CD4-positive, alpha-beta T cell (primary cell): ENCODE data around the gene LAT. TPM values are rescaled to one million over a fixed set of nuclear protein-coding genes. Genes with fewer than 3 reads are reported as not detected.

Experiments
- ATAC-seq: fragments of 200-7000 bp; cut with Tn5 transposase; one replicate; pipeline ENCODE4 v1.10.0; 2022; ENCODE audit warnings: mild to moderate bottlenecking; ENCODE audit not compliant: poor library complexity
- CTCF ChIA-PET: fragments of 350-600 bp; sonication (Branson Sonifier 250); formaldehyde crosslinking; loops from one replicate; lab custom pipeline; 2021; ENCODE audit warnings: antibody characterized with exemption, inconsistent platforms; lab: Charles Lee
- POLR2A ChIA-PET: fragments of 350-600 bp; sonication (Branson Sonifier 250); formaldehyde crosslinking; loops from one replicate; lab custom pipeline; 2021; ENCODE audit warnings: antibody characterized with exemption, inconsistent platforms; lab: Charles Lee
- DNase-seq, 14 experiments: peaks; one replicate each; pipeline ENCODE4 v3.0.0-alpha.2; 2013 to 2020; ENCODE audit warnings: mixed read lengths in 2 of 14
- H3K27ac ChIP-seq, 2 donors: one replicate each; pipeline versions ENCODE4 v1.5.1 to v1.7.0; 2013; ENCODE audit warnings: low read length in 2 of 2, low read depth in 1 of 2, mild to moderate bottlenecking in 1 of 2
- H3K27me3 ChIP-seq, 2 experiments: 1 replicate in 1 of 2; 2 replicates in 1 of 2; pipeline versions ENCODE4 v1.6.1 to v1.7.0; 2013; ENCODE audit warnings: low read length in 2 of 2, control low read depth in 1 of 2, mild to moderate bottlenecking in 1 of 2, moderate library complexity in 1 of 2; ENCODE audit not compliant: insufficient read depth in 2 of 2, control insufficient read depth in 1 of 2
- H3K36me3 ChIP-seq: one replicate; pipeline ENCODE4 v1.6.1; 2013; ENCODE audit warnings: low read length, control low read depth; ENCODE audit not compliant: insufficient read depth
- H3K4me1 ChIP-seq: one replicate; pipeline ENCODE4 v1.6.1; 2013; ENCODE audit warnings: low read length, control low read depth; ENCODE audit not compliant: insufficient read depth
- H3K4me3 ChIP-seq: one replicate; pipeline ENCODE4 v1.5.1; 2013; ENCODE audit warnings: mild to moderate bottlenecking, low read length, moderate library complexity
- H3K9me3 ChIP-seq, 2 experiments: 1 replicate in 1 of 2; 2 replicates in 1 of 2; pipeline versions ENCODE4 v1.6.1 to v1.7.0; 2013; ENCODE audit warnings: low read length in 2 of 2, mild to moderate bottlenecking in 2 of 2, control low read depth in 1 of 2, moderate library complexity in 1 of 2; ENCODE audit not compliant: control insufficient read depth in 1 of 2, insufficient read depth in 1 of 2
- H3K27ac Mint-ChIP-seq: one replicate; pipeline ENCODE4 v1.8.0; 2020; ENCODE audit warnings: mixed read lengths
- H3K27me3 Mint-ChIP-seq: one replicate; pipeline ENCODE4 v1.8.0; 2021; ENCODE audit warnings: mixed read lengths
- H3K36me3 Mint-ChIP-seq: one replicate; pipeline ENCODE4 v1.8.0; 2021; ENCODE audit warnings: low read depth, mixed read lengths
- H3K4me1 Mint-ChIP-seq: one replicate; pipeline ENCODE4 v1.8.0; 2021; ENCODE audit warnings: low read depth, mixed read lengths
- H3K4me3 Mint-ChIP-seq: one replicate; pipeline ENCODE4 v1.8.0; 2020; ENCODE audit warnings: mild to moderate bottlenecking, mixed read lengths
- H3K9me3 Mint-ChIP-seq: one replicate; pipeline ENCODE4 v1.8.0; 2020; ENCODE audit warnings: mixed read lengths
- intact Hi-C, 2 experiments: fragments of 100-400 bp; cut with DNase I in 1 of 2; cut with micrococcal nuclease in 1 of 2; formaldehyde crosslinking; loops; one replicate each; pipeline versions ENCODE4 v1.15.1 to v1.9.0; 2023 to 2025; cut with DNase I, micrococcal nuclease
- total RNA-seq, 174 experiments: library from RNA in 2 of 174; stranded (reverse) in 2 of 174; gene quantifications; one replicate each; pipeline ENCODE4 v1.2.3 and lab custom pipeline; 2021 to 2026
- TF ChIP-seq, protein P1 (sequence below): fragments of 200-600 bp; IDR thresholded peaks from one replicate; pipeline ENCODE4 v1.8.0; 2022; ENCODE audit warnings: antibody characterized with exemption, mild to moderate bottlenecking

Gene LAT
- total RNA-seq, 2 experiments from 2014 or later = 156 to 160 TPM

DNA sequence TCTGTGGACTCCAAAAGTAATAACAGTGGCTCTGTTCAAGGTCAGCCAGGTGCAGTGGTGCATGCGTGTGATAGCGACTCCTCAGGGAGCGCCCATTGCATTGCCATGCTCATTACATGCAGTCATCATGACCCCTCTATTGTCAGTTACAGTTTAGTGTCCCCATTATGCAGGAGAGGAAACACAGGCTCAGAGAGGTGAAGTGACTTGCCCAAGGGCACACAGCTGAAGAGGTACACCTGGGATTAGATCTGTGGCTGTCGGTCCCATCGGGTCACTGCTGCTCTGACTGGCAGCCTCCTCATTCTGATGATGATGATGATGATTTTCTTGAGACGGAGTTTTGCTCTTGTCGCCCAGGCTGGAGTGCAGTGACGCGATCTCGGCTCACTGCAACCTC, 7.6 kb downstream of the LAT start:
- Mint-ChIP-seq H3K4me1 (peaks cover 50% of the 10 kb centered on the region), H3K9me3 (peaks cover 1% of the 10 kb centered on the region), H3K27ac (peak overlapping the region; percentile 100), H3K4me3 (peak overlapping the region; percentile 1), H3K36me3 (peaks cover 41% of the 10 kb centered on the region), H3K27me3 (no peaks in the 10 kb centered on the region)
- TF ChIP-seq, protein P1, sequence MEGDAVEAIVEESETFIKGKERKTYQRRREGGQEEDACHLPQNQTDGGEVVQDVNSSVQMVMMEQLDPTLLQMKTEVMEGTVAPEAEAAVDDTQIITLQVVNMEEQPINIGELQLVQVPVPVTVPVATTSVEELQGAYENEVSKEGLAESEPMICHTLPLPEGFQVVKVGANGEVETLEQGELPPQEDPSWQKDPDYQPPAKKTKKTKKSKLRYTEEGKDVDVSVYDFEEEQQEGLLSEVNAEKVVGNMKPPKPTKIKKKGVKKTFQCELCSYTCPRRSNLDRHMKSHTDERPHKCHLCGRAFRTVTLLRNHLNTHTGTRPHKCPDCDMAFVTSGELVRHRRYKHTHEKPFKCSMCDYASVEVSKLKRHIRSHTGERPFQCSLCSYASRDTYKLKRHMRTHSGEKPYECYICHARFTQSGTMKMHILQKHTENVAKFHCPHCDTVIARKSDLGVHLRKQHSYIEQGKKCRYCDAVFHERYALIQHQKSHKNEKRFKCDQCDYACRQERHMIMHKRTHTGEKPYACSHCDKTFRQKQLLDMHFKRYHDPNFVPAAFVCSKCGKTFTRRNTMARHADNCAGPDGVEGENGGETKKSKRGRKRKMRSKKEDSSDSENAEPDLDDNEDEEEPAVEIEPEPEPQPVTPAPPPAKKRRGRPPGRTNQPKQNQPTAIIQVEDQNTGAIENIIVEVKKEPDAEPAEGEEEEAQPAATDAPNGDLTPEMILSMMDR = no peak
- no peak for ATAC-seq
- intact Hi-C loops = no loop called here
- H3K9me3 ChIP-seq = no peaks in the 10 kb centered on the region
- H3K36me3 ChIP-seq = peaks cover 35% of the 10 kb centered on the region
- ChIA-PET CTCF (no interaction called here), POLR2A (interaction anchor here (0.6 to 4.0 kb wide), 7 partner anchors 8 to 22 kb away, joined by 3 to 25 read pairs (median 6); partner anchors contain the start of gene LAT)
- H3K27me3 ChIP-seq = no peaks in the 10 kb centered on the region
- no peak overlapping the region for H3K27ac ChIP-seq
- no peak overlapping the region for H3K4me3 ChIP-seq
- DNase-seq = peak in 1 of 14 experiments; percentile 35
- H3K4me1 ChIP-seq = peaks cover 54% of the 10 kb centered on the region

DNA sequence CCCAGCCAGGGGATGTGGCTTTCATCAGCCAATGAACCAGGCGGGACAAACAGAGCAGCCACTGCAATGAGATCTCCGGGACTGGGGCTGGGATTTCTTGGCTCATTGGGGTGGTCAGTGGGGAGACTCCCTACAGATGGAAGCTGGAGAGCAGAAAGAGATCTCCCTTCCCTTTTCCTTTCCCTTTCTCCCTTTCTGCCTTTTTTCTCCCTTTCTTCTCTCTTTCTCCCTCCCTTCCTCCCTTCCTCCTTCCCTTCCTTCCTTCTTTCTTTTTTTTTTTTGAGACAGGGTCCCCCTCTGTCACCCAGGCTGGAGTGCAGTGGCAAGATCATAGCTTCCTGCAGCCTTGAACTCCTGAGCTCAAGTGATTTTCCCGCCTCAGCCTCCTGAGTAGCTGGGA, 14.0 kb downstream of the LAT start:
- intact Hi-C loops = no loop called here
- TF ChIP-seq, protein P1 = no peak
- H3K4me3 Mint-ChIP-seq = no peak overlapping the region
- H3K4me1 Mint-ChIP-seq = peaks cover 23% of the 10 kb centered on the region
- Histone ChIP-seq H3K27me3 (no peaks in the 10 kb centered on the region), H3K9me3 (no peaks in the 10 kb centered on the region), H3K36me3 (no peaks in the 10 kb centered on the region), H3K4me1 (peaks cover 16% of the 10 kb centered on the region), H3K4me3 (no peak overlapping the region), H3K27ac (no peak overlapping the region)
- POLR2A ChIA-PET = interaction anchor here (1.2 to 1.9 kb wide), 4 partner anchors 9 to 13 kb away, joined by 3 to 10 read pairs (median 6); no protein-coding TSS in a partner anchor
- CTCF ChIA-PET = interaction anchor here (2.0 kb wide), 1 partner anchor 22 kb away, joined by 4 read pairs; no protein-coding TSS in a partner anchor
- H3K9me3 Mint-ChIP-seq = no peaks in the 10 kb centered on the region
- no peaks in the 10 kb centered on the region for H3K27me3 Mint-ChIP-seq
- peak overlapping the region; percentile 64 for H3K27ac Mint-ChIP-seq
- DNase-seq (no peak), ATAC-seq (no peak)
- no peaks in the 10 kb centered on the region for H3K36me3 Mint-ChIP-seq

DNA sequence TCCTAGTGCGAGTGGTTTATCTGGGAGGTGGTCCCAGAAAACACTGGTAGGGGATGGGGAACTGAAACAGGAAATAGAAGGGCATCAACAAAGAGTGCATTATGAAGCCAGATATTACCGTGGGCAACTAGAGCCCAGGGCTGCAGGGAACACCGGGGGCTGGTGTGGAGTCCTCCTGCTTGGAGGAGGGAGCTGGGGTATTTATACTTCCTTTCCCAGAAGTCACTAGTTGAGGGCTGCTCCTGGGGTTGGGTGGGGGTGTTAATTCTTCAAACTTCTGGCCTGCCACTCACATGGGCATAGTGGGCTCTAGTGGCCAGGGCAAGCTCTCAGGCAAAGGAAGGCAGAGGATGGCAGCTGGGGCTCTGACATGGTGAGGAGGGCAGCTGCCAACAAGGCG, 14.7 kb downstream of the LAT start:
- POLR2A ChIA-PET = interaction anchor here (0.9 to 1.9 kb wide), 4 partner anchors 8 to 22 kb away, joined by 3 to 10 read pairs (median 6); no protein-coding TSS in a partner anchor

More for the DNA sequence above, 14.7 kb downstream of the LAT start:
- no peak for DNase-seq
- ATAC-seq = no peak
- TF ChIP-seq, protein P1 = no peak
- CTCF ChIA-PET = interaction anchor here (2.0 kb wide), 1 partner anchor 21 kb away, joined by 4 read pairs; no protein-coding TSS in a partner anchor
- Histone ChIP-seq H3K4me3 (no peak overlapping the region), H3K4me1 (peaks cover 10% of the 10 kb centered on the region), H3K9me3 (no peaks in the 10 kb centered on the region), H3K27me3 (no peaks in the 10 kb centered on the region), H3K36me3 (no peaks in the 10 kb centered on the region), H3K27ac (no peak overlapping the region)
- Mint-ChIP-seq H3K4me3 (no peak overlapping the region), H3K27ac (peak overlapping the region; percentile 24), H3K27me3 (no peaks in the 10 kb centered on the region), H3K36me3 (no peaks in the 10 kb centered on the region), H3K9me3 (no peaks in the 10 kb centered on the region), H3K4me1 (peaks cover 24% of the 10 kb centered on the region)
- intact Hi-C loops = no loop called here
